Smooth muscle cell (in vitro differentiated cells): ENCODE measurements around the gene MARCHF3. TPM values are rescaled to one million over a fixed set of nuclear protein-coding genes. Genes with fewer than 3 reads are reported as not detected.
A peak's percentile ranks its signal among the peaks of the same experiment; 100 is the strongest.

Experiments used
- DNase-seq: peaks from one replicate; lab custom pipeline; 2025; ENCODE audit not compliant: unreplicated experiment; lab: John Stamatoyannopoulos, UW
- H2AFZ ChIP-seq: fragments of 200-600 bp; sonication (generic); 2 replicates; pipeline ENCODE4 v1.6.0; 2016; ENCODE audit warnings: antibody characterized with exemption, low read depth, mild to moderate bottlenecking
- H3F3A ChIP-seq: fragments of 200-600 bp; sonication (generic); 2 replicates; pipeline ENCODE4 v1.6.0; 2017; ENCODE audit warnings: antibody characterized with exemption, low read depth
- H3K27ac ChIP-seq: fragments of 200-600 bp; sonication (generic); 2 replicates; pipeline ENCODE4 v1.5.1; 2016; ENCODE audit warnings: low read depth, mild to moderate bottlenecking
- H3K27me3 ChIP-seq: fragments of 200-600 bp; sonication (generic); 2 replicates; pipeline ENCODE4 v1.6.1; 2016; ENCODE audit warnings: low read depth, mild to moderate bottlenecking
- H3K36me3 ChIP-seq: fragments of 200-600 bp; sonication (generic); 2 replicates; pipeline ENCODE4 v1.5.1; 2016; ENCODE audit warnings: low read depth
- H3K4me1 ChIP-seq: fragments of 200-600 bp; sonication (generic); 2 replicates; pipeline ENCODE4 v1.5.1; 2016; ENCODE audit warnings: low read depth
- H3K4me2 ChIP-seq: fragments of 200-600 bp; sonication (generic); 2 replicates; pipeline ENCODE4 v1.6.0; 2016; ENCODE audit warnings: mild to moderate bottlenecking
- H3K4me3 ChIP-seq: fragments of 200-600 bp; sonication (generic); 2 replicates; pipeline ENCODE4 v1.5.1; 2016; ENCODE audit warnings: mild to moderate bottlenecking
- H3K79me2 ChIP-seq: fragments of 200-600 bp; sonication (generic); 2 replicates; pipeline ENCODE4 v1.6.0; 2016; ENCODE audit warnings: low read depth, mild to moderate bottlenecking
- H3K9ac ChIP-seq: fragments of 200-600 bp; sonication (generic); 2 replicates; pipeline ENCODE4 v1.6.0; 2016; ENCODE audit warnings: low read depth
- H3K9me3 ChIP-seq: fragments of 200-600 bp; sonication (generic); replicated peaks from 2 replicates; pipeline ENCODE4 v1.5.1; 2016; ENCODE audit warnings: low read depth
- H4K20me1 ChIP-seq: fragments of 200-600 bp; sonication (generic); 2 replicates; pipeline ENCODE4 v1.6.0; 2016; ENCODE audit warnings: low read depth
- WGBS: methylation state at CpG from one replicate; pipeline ENCODE4 v1.1.7; 2016; ENCODE audit warnings: low lambda C conversion rate; 5-methylcytosine and 5-hydroxymethylcytosine counted together
- polyA plus RNA-seq: library from polyadenylated mRNA; unstranded; fragments of >200 nt; fragmentation: Nextera tagmentation; extraction: Ambion mirVana; gene quantifications from 2 replicates; pipeline ENCODE4 v1.2.1, GENCODE V29; 2016
- total RNA-seq: library from RNA; depleted of rRNA; stranded (reverse); fragments of >200 nt; gene quantifications from 2 replicates; pipeline ENCODE4 v1.2.3, GENCODE V29; 2014
- TF ChIP-seq, protein P1 (sequence below): fragments of 200-600 bp; sonication (generic); IDR thresholded peaks from 2 replicates; pipeline ENCODE4 v1.5.1; 2017; ENCODE audit warnings: borderline replicate concordance, mild to moderate bottlenecking, antibody characterized with exemption; ENCODE audit not compliant: insufficient read depth, poor library complexity, severe bottlenecking

Gene MARCHF3
- total and polyA plus RNA-seq, 2 experiments from 2014 or later = 17.8 to 30.8 TPM

DNA sequence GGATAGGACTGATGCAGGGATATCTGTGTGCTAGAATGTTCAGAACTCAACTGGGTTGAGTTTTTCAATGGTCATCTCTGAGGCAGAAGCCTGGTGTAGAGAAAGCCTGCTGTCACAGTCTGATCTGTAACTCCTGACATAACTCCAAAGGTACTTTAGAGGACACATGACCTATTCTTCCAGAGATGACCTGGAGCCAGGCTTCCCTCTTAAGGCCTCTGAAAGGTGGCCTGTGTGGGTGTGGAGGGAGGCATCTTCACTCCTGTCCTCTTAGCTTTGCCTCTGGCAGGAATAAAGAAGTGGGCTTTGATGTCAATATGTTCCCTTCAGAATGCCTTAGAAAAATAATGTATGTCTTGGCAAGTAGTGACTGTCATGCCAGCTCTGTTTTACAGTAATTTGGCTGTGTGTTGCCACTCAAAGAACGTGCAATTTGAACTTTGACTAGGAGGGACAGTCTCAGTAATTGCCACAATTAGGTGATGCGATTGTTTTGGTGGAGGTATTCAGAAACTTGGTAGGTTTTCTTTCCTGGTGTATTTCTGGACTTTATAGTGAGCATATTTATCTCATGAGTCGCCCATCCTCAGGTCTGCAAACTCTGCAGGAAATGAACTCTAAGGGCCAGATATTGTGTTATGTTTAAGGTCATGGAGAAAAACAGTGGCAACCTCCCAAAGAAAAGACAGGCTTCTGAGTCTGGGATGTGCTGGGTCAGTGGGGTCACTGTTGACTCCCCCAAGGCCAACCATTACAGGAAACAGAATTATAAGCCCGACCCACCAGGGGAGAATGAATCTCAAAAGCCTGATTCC is 46.2 kb upstream of the MARCHF3 start:
- H3K79me2 ChIP-seq = no peaks in the 10 kb centered on the region
- no peaks in the 10 kb centered on the region for H3F3A ChIP-seq
- H2AFZ ChIP-seq = no peak overlapping the region
- H3K4me2 ChIP-seq = no peak overlapping the region
- H3K27ac ChIP-seq = no peak overlapping the region
- H3K27me3 ChIP-seq = no peaks in the 10 kb centered on the region
- no peaks in the 10 kb centered on the region for H3K9me3 ChIP-seq
- H3K36me3 ChIP-seq = no peaks in the 10 kb centered on the region
- TF ChIP-seq, protein P1, sequence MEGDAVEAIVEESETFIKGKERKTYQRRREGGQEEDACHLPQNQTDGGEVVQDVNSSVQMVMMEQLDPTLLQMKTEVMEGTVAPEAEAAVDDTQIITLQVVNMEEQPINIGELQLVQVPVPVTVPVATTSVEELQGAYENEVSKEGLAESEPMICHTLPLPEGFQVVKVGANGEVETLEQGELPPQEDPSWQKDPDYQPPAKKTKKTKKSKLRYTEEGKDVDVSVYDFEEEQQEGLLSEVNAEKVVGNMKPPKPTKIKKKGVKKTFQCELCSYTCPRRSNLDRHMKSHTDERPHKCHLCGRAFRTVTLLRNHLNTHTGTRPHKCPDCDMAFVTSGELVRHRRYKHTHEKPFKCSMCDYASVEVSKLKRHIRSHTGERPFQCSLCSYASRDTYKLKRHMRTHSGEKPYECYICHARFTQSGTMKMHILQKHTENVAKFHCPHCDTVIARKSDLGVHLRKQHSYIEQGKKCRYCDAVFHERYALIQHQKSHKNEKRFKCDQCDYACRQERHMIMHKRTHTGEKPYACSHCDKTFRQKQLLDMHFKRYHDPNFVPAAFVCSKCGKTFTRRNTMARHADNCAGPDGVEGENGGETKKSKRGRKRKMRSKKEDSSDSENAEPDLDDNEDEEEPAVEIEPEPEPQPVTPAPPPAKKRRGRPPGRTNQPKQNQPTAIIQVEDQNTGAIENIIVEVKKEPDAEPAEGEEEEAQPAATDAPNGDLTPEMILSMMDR = no peak
- no peak overlapping the region for H3K4me3 ChIP-seq
- 59% methylated on average over 4 of the region's 4 CpGs for WGBS
- no peaks in the 10 kb centered on the region for H3K4me1 ChIP-seq
- DNase-seq = no peak
- no peaks in the 10 kb centered on the region for H4K20me1 ChIP-seq
- H3K9ac ChIP-seq = no peak overlapping the region

DNA sequence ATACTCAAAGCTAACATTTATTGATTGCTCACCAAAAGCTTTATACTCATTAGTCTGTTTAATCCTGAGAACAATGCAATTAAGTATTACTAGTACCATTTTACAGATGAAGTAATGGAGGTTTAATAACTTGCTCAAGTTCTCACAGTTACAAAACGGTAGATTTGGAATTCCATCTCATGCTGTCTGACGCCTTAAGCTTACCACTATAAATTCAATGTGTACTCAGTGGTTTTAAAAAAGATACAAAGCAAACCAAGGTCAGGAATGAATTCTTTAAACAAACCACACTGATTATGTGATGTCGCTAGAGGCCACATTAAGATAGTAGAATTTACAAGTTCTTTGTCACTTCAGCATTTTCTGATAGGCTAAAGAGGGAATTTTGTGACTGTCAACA is 44.1 kb upstream of the MARCHF3 start:
- no peak for DNase-seq
- 28% methylated on average over 3 of the region's 3 CpGs for WGBS
- no peak overlapping the region for H3K4me2 ChIP-seq
- H3K27ac ChIP-seq = no peak overlapping the region
- H2AFZ ChIP-seq = no peak overlapping the region
- no peak overlapping the region for H3K4me3 ChIP-seq
- TF ChIP-seq, protein P1 = no peak
- no peaks in the 10 kb centered on the region for H3K27me3 ChIP-seq
- no peaks in the 10 kb centered on the region for H3K9me3 ChIP-seq
- no peaks in the 10 kb centered on the region for H3K79me2 ChIP-seq
- H3F3A ChIP-seq = no peaks in the 10 kb centered on the region
- H3K36me3 ChIP-seq = no peaks in the 10 kb centered on the region
- no peaks in the 10 kb centered on the region for H3K4me1 ChIP-seq
- H4K20me1 ChIP-seq = no peaks in the 10 kb centered on the region
- H3K9ac ChIP-seq = no peak overlapping the region

DNA sequence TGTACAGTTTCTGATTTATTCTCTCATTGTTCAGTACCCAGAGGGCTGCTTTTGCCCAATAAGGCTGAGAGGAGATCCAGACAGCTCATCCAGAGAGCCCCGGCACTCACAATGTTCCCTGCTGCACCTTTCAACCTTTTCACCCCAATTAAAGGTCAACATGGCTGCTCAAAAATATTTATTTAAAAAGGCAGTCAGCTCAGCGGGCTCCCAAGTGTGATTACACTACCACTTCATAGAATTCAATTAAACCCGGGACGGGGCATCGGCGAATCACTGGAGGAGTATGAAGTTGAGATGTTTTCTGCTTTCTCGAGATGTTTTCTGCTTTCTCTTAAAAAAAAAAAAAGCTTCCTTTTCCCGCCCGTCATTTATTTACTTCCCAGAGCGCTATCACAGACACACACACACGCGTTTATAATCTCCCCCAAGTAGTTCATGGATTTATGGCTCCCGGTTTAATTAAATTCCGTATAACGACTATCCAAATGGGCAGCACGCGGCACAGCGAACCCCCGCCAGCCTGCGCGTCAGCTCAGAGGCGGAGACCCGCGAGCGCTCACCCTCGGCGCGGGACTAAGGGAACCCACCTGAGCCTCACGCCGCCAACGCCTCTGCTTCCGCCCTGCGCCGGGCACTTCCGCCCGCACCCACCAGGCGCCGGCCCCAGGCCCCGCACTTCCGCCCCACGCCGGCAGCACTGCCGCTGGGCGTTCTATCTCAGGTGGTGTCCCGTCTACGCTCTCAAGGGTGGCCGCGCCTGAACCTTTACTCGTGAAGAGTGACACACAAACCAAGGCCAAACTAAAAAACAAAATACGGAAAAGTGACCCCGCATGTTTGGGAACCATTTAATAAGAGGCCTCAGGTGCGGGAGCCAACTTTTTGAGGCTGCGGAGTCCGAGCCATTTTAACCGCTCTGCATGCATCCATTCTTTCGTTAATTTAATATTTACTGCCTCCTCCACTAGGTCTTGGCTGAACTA is 42.8 kb upstream of the MARCHF3 start, which contains the start of gene C5orf63:
C5orf63 (minus strand) TSS at position 642 of the 986 bp plus-strand sequence. CDS start 14,507 bp downstream, outside the sequence.
- Histone ChIP-seq H3K4me3 (peak within 1 kb of the TSS; percentile 35), H3K4me1 (no peaks in the 10 kb centered on the region), H3K27ac (no peak within 1 kb of the TSS), H4K20me1 (no peaks in the 10 kb centered on the region), H3K79me2 (no peaks in the 10 kb centered on the region), H3K27me3 (no peaks in the 10 kb centered on the region), H3K9ac (no peak within 1 kb of the TSS), H3K36me3 (no peaks in the 10 kb centered on the region), H3F3A (no peaks in the 10 kb centered on the region), H3K4me2 (peak within 1 kb of the TSS; percentile 66), H2AFZ (peak within 1 kb of the TSS; percentile 55), H3K9me3 (no peaks in the 10 kb centered on the region)
- WGBS = 75% methylated on average over 53 of the region's 56 CpGs
- DNase-seq = no peak
- TF ChIP-seq, protein P1 = no peak
